ENCODE data around the gene CTXN3.

Gene CTXN3

DNA sequence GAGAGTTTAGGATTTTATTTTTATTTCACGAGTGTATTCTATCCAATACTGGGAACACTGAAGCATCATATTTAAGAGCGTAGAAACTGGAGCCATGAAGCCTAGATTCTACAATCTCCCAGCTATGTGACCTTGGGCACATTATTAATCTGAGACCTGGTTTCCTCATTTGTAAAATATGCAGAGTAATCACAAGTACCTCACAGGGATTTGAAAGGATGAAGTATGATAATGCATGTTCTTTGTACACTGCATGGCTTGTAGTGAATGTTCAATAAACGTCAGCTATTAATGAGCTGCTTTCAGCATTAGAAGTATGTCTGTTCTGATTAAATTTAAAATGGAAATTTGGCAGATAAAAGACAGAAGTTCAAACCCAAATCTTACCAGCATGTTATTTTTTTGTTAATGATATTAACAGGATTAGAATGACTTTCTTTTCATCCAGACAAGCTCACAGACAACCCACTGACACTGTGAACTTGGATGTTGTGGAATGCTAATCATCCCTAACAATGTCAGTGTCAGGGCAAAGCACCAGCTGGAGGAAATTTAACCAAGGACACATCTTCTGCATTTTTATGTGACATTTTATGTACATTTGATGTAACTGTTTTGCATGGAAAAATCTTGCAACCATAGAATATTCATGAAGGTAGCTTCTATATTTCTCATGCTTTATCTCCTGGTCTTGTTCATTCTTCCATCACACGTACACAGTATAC, 27.1 kb upstream of the CTXN3 start:
- H3K4me3 ChIP-seq (ENCODE audit: low read length) = no peak overlapping the region
- no peak for TF ChIP-seq ZNF274 (IDR thresholded peaks at IDR 0.05; ENCODE audit: low read depth, low read length)

- H3K4me3 ChIP-seq (ENCODE audit: low read length) = no peak overlapping the region
- no peak for TF ChIP-seq ZNF274 (IDR thresholded peaks at IDR 0.05; ENCODE audit: low read depth, low read length)
These were observed 14.9 kb upstream of the CTXN3 start for GRCh38 chr5:127634007-127634406.

DNA sequence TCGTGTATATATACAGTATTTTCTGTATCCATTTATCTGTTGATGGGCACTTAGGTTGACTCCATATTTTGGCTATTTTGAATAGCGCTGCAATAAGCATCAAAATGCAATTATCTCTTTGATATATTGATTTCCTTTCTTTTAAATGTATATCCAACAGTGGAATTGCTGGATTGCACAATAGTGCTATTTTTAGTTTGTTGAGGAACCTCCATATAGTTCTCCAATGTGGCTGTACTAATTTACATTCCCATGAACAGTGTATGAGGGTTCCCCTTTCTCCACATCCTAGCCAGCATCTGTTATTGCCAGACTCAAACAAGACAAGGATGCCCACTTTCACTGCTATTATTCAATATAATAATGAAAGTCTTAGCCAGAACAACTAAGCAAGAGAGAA, 9.1 kb upstream of the CTXN3 start:
- H3K4me3 ChIP-seq (ENCODE audit: low read length) = no peak overlapping the region
- no peak for TF ChIP-seq ZNF274 (IDR thresholded peaks at IDR 0.05; ENCODE audit: low read depth, low read length)

DNA sequence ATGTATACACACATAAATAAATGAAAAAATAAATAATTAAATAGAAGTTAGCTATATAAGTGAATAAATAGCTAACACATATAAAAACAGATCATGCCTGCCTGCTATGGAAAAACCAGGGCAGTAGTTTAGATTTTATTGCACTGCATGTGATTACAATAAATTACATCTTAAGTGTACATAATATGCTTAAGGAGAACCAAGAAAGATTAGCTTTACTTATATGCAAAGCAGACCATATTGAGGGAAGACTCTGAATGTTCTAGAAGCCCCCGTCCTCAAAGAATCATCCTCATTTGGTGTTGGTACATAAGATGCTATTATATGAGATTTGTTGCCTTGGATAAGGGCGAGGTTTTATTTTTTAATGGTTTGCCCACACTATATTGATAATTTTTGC, 5.9 kb upstream of the CTXN3 start:
- no peak for TF ChIP-seq ZNF274 (IDR thresholded peaks at IDR 0.05; ENCODE audit: low read depth, low read length)
- no peak overlapping the region for H3K4me3 ChIP-seq (ENCODE audit: low read length)

DNA sequence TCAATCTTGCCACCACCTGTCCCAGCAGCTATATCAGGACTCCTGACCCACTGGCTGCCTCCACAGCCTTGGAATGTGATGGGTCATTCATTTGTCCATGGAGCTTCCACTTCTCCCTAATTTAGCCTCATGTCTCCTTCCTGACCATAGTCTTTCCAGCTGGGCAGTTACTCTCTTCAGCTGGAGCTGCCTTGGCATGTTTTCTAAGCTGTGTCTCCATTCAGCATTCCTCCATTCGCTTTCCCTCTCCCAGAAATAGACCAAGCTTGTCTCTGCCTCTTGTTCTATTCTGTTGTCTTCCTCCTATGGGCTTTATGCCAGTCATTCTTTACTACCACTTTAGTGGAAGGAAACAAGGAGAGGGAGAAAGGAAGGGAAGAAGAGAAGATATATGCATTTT, 5.3 kb upstream of the CTXN3 start:
- H3K4me3 ChIP-seq (ENCODE audit: low read length) = no peak overlapping the region
- no peak for TF ChIP-seq ZNF274 (IDR thresholded peaks at IDR 0.05; ENCODE audit: low read depth, low read length)

DNA sequence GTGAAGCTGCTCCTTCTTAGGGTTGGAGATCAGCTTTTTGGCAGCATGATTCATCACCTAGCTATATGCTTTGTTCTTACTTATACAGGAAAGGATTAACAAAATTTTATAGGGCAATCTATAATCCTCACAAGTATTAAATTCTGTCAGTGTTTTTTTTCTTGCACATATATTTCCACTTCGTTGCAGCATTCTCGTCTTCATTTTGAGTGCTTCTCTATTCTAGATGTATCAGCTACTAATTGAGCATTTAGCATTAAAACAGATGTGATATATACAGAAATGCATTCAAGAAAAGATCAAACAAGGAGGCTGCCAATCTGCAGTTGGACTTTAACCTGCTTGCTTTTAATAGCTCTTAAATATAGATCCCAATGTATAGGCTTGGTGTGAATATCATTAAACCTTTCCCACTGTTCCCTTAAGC, 3.6 kb upstream of the CTXN3 start:
- no peak for TF ChIP-seq ZNF274 (IDR thresholded peaks at IDR 0.05; ENCODE audit: low read depth, low read length)
- H3K4me3 ChIP-seq (ENCODE audit: low read length) = no peak overlapping the region

GRCh38 chr5:127647361-127647958, 1.4 kb upstream of the CTXN3 start:
- no peak for TF ChIP-seq ZNF274 (IDR thresholded peaks at IDR 0.05; ENCODE audit: low read depth, low read length)
- H3K4me3 ChIP-seq (ENCODE audit: low read length) = no peak overlapping the region

GRCh38 chr5:127650022-127650421, 1.1 kb downstream of the CTXN3 start:
- no peak for TF ChIP-seq ZNF274 (IDR thresholded peaks at IDR 0.05; ENCODE audit: low read depth, low read length)
- H3K4me3 ChIP-seq (ENCODE audit: low read length) = no peak overlapping the region

- H3K4me3 ChIP-seq (ENCODE audit: low read length) = no peak overlapping the region
- TF ChIP-seq ZNF274 (IDR thresholded peaks at IDR 0.05; ENCODE audit: low read depth, low read length) = no peak
These were observed 1.8 kb downstream of the CTXN3 start for GRCh38 chr5:127650649-127651048.

DNA sequence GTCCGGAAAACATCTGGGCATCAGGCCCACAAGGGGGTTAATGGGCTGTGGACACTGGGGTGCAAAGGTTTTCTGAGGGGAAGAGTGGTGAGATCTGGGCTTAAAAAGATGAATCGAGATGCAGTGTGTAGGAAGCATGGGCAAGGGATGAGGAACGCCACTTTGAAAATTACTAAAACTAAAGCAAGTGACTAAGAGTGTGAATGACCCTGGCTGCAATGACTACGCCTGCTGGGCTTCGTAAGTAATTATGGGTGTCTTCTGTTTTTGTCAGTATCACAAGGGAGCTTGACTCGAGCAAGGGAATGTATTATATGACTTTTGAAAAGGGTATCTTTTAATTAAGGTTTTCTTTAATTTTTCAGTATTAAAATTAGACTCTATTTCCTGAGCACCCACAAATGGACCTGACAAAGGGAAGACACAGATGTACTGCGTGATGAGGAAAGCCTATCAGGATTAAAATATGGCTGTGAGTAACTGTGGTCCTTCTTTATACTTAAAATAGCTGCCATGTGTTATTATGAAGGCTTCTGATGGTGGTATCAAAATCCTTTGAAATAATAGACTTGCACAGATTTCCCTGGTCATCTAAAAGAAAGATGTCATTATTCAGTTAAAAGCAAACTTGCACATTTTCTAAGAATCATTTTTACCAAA, 4.2 kb downstream of the CTXN3 start:
- no peak for TF ChIP-seq ZNF274 (IDR thresholded peaks at IDR 0.05; ENCODE audit: low read depth, low read length)
- H3K4me3 ChIP-seq (ENCODE audit: low read length) = no peak overlapping the region

- no peak for TF ChIP-seq ZNF274 (IDR thresholded peaks at IDR 0.05; ENCODE audit: low read depth, low read length)
- H3K4me3 ChIP-seq (ENCODE audit: low read length) = no peak overlapping the region
These were observed 7.9 kb downstream of the CTXN3 start for GRCh38 chr5:127656825-127657224.

GRCh38 chr5:127660047-127660733, 11.3 kb downstream of the CTXN3 start:
- TF ChIP-seq ZNF274 (IDR thresholded peaks at IDR 0.05; ENCODE audit: low read depth, low read length) = no peak

DNA sequence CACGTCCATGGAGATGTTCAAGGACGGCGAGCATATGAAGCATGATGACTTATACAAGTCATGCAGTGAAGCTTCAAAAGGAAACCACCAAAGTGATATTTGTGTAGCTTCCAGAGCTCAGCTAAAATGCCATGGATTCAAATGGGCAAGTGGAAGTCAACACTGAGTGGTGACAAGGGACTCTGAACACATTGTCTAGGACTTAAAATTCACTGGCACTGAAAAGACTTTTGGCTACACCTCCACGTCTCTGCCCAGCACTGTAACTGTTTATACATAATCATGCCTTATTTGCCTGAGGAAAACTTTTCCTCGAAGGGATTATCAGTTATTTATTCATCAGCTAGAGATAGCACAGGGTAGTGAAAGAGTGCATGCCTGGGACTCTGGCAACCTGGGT, 15.2 kb downstream of the CTXN3 start:
- no peak for TF ChIP-seq ZNF274 (IDR thresholded peaks at IDR 0.05; ENCODE audit: low read depth, low read length)
- no peak overlapping the region for H3K4me3 ChIP-seq (ENCODE audit: low read length)

More at GRCh38 chr5:127660047-127660733, 11.3 kb downstream of the CTXN3 start:
- H3K4me3 ChIP-seq (ENCODE audit: low read length) = no peak overlapping the region

DNA sequence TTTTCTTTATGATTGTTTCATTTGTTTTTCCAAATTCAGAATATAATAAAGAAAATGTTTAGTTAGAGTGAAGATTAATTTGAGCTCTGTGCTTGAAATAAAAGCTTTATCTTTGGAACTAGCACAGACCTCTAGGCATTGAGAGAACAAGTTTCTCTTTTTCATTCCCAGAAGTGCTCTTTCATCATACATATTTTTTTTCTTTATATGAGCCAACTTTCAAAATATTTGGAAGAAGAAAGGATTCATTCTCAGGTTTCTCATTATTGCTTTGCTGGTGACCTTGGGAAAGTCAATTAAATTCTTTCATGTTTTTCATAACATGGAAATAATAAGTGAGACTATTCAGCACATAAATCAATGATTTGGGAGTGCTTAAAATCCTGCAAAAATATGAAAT, 16.8 kb downstream of the CTXN3 start:
- no peak for TF ChIP-seq ZNF274 (IDR thresholded peaks at IDR 0.05; ENCODE audit: low read depth, low read length)
- H3K4me3 ChIP-seq (ENCODE audit: low read length) = no peak overlapping the region
